GM19023 (cell line): Measurements from ENCODE around the gene BAK1.
"Not testable (repeated sequence)": the region's sequence is repeated elsewhere in the genome, so short reads cannot be mapped to it uniquely, and the experiment has no call there.

Experiments used
- ATAC-seq: cut with Tn5 transposase; IDR thresholded peaks from one replicate; pipeline ENCODE4 v1.9.1; 2021; ENCODE audit warnings: mild to moderate bottlenecking, moderate library complexity; ENCODE audit not compliant: unreplicated experiment

The BAK1 gene

GRCh38 chr6:33557376-33557775 lies 22.7 kb downstream of the BAK1 start:
- ATAC-seq, result no peak

- not testable (repeated sequence) for ATAC-seq
Observed at GRCh38 chr6:33552883-33553282, 27.2 kb downstream of the BAK1 start.

- ATAC-seq, result no peak
Observed at GRCh38 chr6:33552252-33552651, 27.8 kb downstream of the BAK1 start.

- no peak for ATAC-seq
Observed at GRCh38 chr6:33551538-33551937, 28.5 kb downstream of the BAK1 start.

- no peak for ATAC-seq
Observed at GRCh38 chr6:33549896-33550295, 30.2 kb downstream of the BAK1 start.

DNA sequence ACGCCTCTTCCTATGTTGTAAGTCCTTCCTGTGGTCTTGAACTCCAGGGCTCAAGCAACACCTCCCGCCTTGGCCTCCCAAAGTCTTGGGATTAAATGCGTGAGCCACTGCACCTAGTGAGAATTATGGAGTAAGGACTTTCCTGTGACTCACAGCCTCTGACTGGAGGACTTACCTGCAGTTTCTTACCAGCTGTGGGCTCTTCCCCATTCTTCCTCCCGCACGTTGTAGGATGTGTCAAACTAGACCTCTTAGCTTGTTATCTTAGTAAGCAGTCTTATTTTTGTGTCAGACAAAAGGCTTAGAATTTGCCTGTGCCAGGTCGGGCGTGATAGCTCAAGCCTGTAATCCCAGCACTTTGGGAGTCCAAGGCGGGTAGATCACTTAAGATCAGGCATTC lies 30.9 kb downstream of the BAK1 start:
- ATAC-seq, result no peak

GRCh38 chr6:33547499-33547898 lies 32.6 kb downstream of the BAK1 start:
- ATAC-seq, result no peak

GRCh38 chr6:33546766-33547165 lies 33.3 kb downstream of the BAK1 start:
- no peak for ATAC-seq

DNA sequence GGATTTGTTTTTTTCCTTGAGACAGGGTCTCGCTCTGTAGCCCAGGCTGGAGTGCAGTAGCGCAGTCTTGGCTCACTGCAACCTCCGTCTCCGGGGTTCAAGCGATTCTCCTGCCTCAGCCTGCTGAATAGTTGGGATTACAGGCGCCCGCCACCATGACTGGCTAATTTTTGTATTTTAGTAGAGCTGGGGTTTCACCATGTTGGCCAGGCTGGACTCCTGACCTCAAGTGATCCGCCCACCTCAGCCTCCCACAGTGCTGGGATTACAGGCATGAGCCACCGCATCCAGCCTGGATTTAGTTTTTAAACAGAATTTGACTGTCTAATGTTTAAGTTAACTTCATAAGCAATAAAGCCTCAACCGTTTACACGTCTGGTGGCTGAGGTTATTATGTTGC lies 34.8 kb downstream of the BAK1 start:
- ATAC-seq, result not testable (repeated sequence)

GRCh38 chr6:33543116-33543515 lies 37.0 kb downstream of the BAK1 start:
- no peak for ATAC-seq

DNA sequence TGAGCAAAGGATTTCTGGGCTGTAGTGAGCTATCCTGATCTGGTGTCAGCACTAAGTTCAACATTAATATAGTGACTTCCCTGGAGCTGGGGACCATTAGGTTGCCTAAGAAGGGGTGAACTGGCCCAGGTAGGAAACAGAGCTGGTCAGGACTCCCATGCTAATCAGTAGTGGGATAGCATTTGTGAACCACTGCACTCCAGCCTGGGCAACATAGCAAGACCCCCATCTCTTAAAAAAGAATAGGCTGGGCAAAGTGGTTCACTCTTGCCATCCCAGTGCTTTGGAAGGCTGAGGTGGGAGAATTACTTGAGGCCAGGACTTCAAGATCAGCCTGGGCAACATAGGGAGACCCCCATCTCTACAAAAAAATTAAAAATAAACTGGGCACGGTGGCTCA lies 39.3 kb downstream of the BAK1 start:
- no peak for ATAC-seq

GRCh38 chr6:33534702-33535101 lies 45.4 kb downstream of the BAK1 start:
- ATAC-seq, result no peak

DNA sequence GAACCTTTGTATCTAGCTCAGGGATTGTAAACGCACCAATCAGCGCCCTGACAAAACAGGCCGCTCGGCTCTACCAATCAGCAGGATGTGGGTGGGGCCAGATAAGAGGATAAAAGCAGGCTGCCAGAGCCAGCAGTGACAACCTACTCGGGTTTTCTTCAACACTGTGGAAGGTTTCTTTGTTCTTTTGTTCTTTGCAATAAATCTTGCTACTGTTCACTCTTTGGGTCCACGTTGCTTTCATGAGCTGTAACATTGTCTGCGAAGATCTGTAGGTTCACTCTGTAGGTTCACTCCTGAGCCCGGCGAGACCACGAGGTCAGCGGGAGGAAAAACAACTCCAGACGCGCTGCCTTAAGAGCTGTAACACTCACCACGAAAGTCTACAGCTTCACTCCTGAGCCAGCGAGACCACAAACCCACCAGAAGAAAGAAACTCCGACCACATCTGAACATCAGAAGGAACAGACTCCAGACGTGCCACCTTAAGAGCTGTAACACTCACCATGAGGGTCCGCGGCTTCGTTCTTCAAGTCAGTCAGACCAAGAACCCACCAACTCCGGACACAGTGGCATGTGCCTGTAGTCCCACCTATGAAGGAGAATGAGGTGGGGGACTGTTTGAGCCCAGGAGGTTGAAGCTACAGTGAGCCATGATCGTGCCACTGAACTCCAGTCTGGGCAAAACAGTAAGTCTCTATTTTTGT lies 46.8 kb downstream of the BAK1 start:
- not testable (repeated sequence) for ATAC-seq

GRCh38 chr6:33532431-33532830 lies 47.6 kb downstream of the BAK1 start:
- ATAC-seq, result not testable (repeated sequence)

GRCh38 chr6:33530617-33531016 lies 49.5 kb downstream of the BAK1 start:
- not testable (repeated sequence) for ATAC-seq
